IMR-90 (cell line): ENCODE measurements around the gene TTC31. TPM values are rescaled to one million over a fixed set of nuclear protein-coding genes. Genes with fewer than 3 reads are reported as not detected.

ENCODE experiments used
- ATAC-seq: fragments of 200-7000 bp; cut with Tn5 transposase; 2 replicates; pipeline ENCODE4 v1.9.1; 2020; ENCODE audit warnings: low read depth, mild to moderate bottlenecking, moderate library complexity
- BruUV-seq: library from RNA; stranded (reverse); fragments of 400-500 nt; replicated peaks from 2 replicates; lab custom pipeline; 2021; lab: Mats Ljungman, UMichigan
- CTCF ChIA-PET: fragments of 300-600 bp; formaldehyde crosslinking; extraction: SDS; loops from one replicate; lab custom pipeline; 2021; ENCODE audit warnings: antibody characterized with exemption; lab: Yijun Ruan, JAX
- POLR2A ChIA-PET: fragments of 300-600 bp; sonication (Branson Sonifier 250); formaldehyde crosslinking; loops from one replicate; lab custom pipeline; 2022; ENCODE audit warnings: antibody characterized with exemption; ENCODE audit not compliant: unreplicated experiment; lab: Charles Lee
- DNase-seq: peaks from one replicate; pipeline ENCODE4 v3.0.0; 2013
- H2AFZ ChIP-seq: replicated peaks from 2 replicates; pipeline ENCODE3; 2013; ENCODE audit warnings: low read length, mild to moderate bottlenecking; ENCODE audit not compliant: poor library complexity
- H2AK5ac ChIP-seq: 2 replicates; pipeline ENCODE4 v1.6.1; 2013; ENCODE audit warnings: low read depth, low read length, inconsistent platforms
- H2AK9ac ChIP-seq: replicated peaks from 2 replicates; pipeline ENCODE3; 2013; ENCODE audit warnings: mild to moderate bottlenecking, low read depth, low read length, moderate library complexity; ENCODE audit not compliant: poor library complexity
- H2BK120ac ChIP-seq: 2 replicates; pipeline ENCODE4 v1.6.1; 2013; ENCODE audit warnings: low read depth, low read length, inconsistent platforms
- H2BK15ac ChIP-seq: 3 replicates; pipeline ENCODE4 v1.6.1; 2013; ENCODE audit warnings: low read depth, low read length, inconsistent platforms
- H2BK20ac ChIP-seq: 2 replicates; pipeline ENCODE4 v1.6.1; 2013; ENCODE audit warnings: low read depth, mild to moderate bottlenecking, inconsistent platforms, low read length, moderate library complexity
- H2BK5ac ChIP-seq: 2 replicates; pipeline ENCODE4 v1.6.1; 2013; ENCODE audit warnings: mild to moderate bottlenecking, low read depth, low read length, inconsistent platforms; ENCODE audit not compliant: poor library complexity, severe bottlenecking
- H3K14ac ChIP-seq: replicated peaks from 2 replicates; pipeline ENCODE4 v1.6.1; 2013; ENCODE audit warnings: low read depth, low read length, inconsistent platforms
- H3K18ac ChIP-seq: 2 replicates; pipeline ENCODE4 v1.6.1; 2013; ENCODE audit warnings: low read depth, low read length, control low read depth
- H3K23ac ChIP-seq: 2 replicates; pipeline ENCODE4 v1.6.1; 2013; ENCODE audit warnings: low read depth, low read length, inconsistent platforms
- H3K27ac ChIP-seq: 2 replicates; pipeline ENCODE4 v1.5.1; 2013; ENCODE audit warnings: mild to moderate bottlenecking, control low read depth, low read length; ENCODE audit not compliant: insufficient read depth
- H3K27me3 ChIP-seq: 2 replicates; pipeline ENCODE4 v1.6.1; 2013; ENCODE audit warnings: low read length; ENCODE audit not compliant: control insufficient read depth, insufficient read depth
- H3K36me3 ChIP-seq: 2 replicates; pipeline ENCODE4 v1.6.1; 2013; ENCODE audit warnings: low read length, mixed read lengths; ENCODE audit not compliant: control insufficient read depth, insufficient read depth
- H3K4ac ChIP-seq: 2 replicates; pipeline ENCODE4 v1.6.1; 2013; ENCODE audit warnings: low read depth, low read length, inconsistent platforms
- H3K4me1 ChIP-seq: 2 replicates; pipeline ENCODE4 v1.6.1; 2013; ENCODE audit warnings: low read length, mixed read lengths; ENCODE audit not compliant: control insufficient read depth, insufficient read depth
- H3K4me2 ChIP-seq: 2 replicates; pipeline ENCODE4 v1.6.1; 2013; ENCODE audit warnings: low read depth, mild to moderate bottlenecking, control low read depth, low read length, moderate library complexity
- H3K4me3 ChIP-seq: 2 replicates; pipeline ENCODE4 v1.5.1; 2013; ENCODE audit warnings: low read depth, mild to moderate bottlenecking, control low read depth, low read length, moderate library complexity; ENCODE audit not compliant: insufficient read depth
- H3K56ac ChIP-seq: 2 replicates; pipeline ENCODE4 v1.6.1; 2013; ENCODE audit warnings: low read length, inconsistent platforms; ENCODE audit not compliant: insufficient read depth; ENCODE audit errors: extremely low read depth
- H3K79me1 ChIP-seq, 2 experiments: 2 replicates each; pipeline ENCODE4 v1.6.1; 2013; ENCODE audit warnings: low read length in 2 of 2, inconsistent platforms in 1 of 2, low read depth in 1 of 2
- H3K9ac ChIP-seq: 2 replicates; pipeline ENCODE4 v1.6.1; 2013; ENCODE audit warnings: low read depth, low read length, control low read depth
- H3K9me1 ChIP-seq: 2 replicates; pipeline ENCODE4 v1.6.1; 2013; ENCODE audit warnings: low read length, inconsistent platforms; ENCODE audit not compliant: insufficient read depth
- H3K9me3 ChIP-seq: 2 replicates; pipeline ENCODE4 v1.6.1; 2013; ENCODE audit warnings: low read length; ENCODE audit not compliant: control insufficient read depth, insufficient read depth
- H4K20me1 ChIP-seq: 2 replicates; pipeline ENCODE4 v1.6.1; 2013; ENCODE audit warnings: low read length, inconsistent platforms; ENCODE audit not compliant: insufficient read depth
- H4K5ac ChIP-seq: 2 replicates; pipeline ENCODE4 v1.6.1; 2013; ENCODE audit warnings: mild to moderate bottlenecking, low read depth, low read length, control low read depth
- H4K8ac ChIP-seq, 2 experiments: 2 replicates each; pipeline ENCODE4 v1.6.1; 2013; ENCODE audit warnings: low read depth in 2 of 2, low read length in 2 of 2, control low read depth in 1 of 2, inconsistent platforms in 1 of 2
- H4K91ac ChIP-seq: 2 replicates; pipeline ENCODE4 v1.6.1; 2013; ENCODE audit warnings: low read depth, low read length, inconsistent platforms; ENCODE audit not compliant: insufficient read depth
- BHLHE40 ChIP-seq: fragments of 150-350 bp; IDR thresholded peaks from 2 replicates; pipeline ENCODE4 v1.6.1; 2016; ENCODE audit warnings: mild to moderate bottlenecking, low read depth, low read length
- CEBPB ChIP-seq: IDR thresholded peaks from 2 replicates; pipeline ENCODE4 v1.6.1; 2012; ENCODE audit warnings: low read depth, low read length, improper control_type of control experiment
- ELK1 ChIP-seq: fragments of 150-350 bp; IDR thresholded peaks from 2 replicates; pipeline ENCODE4 v1.6.1; 2016; ENCODE audit warnings: low read depth, mild to moderate bottlenecking, low read length, moderate library complexity, borderline replicate concordance
- MAZ ChIP-seq: IDR thresholded peaks from 2 replicates; pipeline ENCODE4 v1.6.1; 2012; ENCODE audit warnings: low read depth, mild to moderate bottlenecking, low read length, improper control_type of control experiment, moderate library complexity, borderline replicate concordance
- MXI1 ChIP-seq: IDR thresholded peaks from 2 replicates; pipeline ENCODE4 v1.6.1; 2012; ENCODE audit warnings: low read depth, mild to moderate bottlenecking, low read length, moderate library complexity, borderline replicate concordance
- RAD21 ChIP-seq: IDR thresholded peaks from 2 replicates; pipeline ENCODE4 v1.6.1; 2012; ENCODE audit warnings: low read length, improper control_type of control experiment
- RCOR1 ChIP-seq: IDR thresholded peaks from 2 replicates; pipeline ENCODE4 v1.6.1; 2012; ENCODE audit warnings: mild to moderate bottlenecking, low read length, improper control_type of control experiment; ENCODE audit not compliant: insufficient replicate concordance
- WGBS, 2 experiments: methylation state at CpG; one replicate each; pipeline versions ENCODE4 v1.1.5 to v1.1.7; 2013; ENCODE audit warnings: missing lambda C conversion rate in 2 of 2; ENCODE audit not compliant: insufficient read length in 1 of 2; ENCODE audit errors: extremely low coverage in 2 of 2; 5-methylcytosine and 5-hydroxymethylcytosine counted together
- dilution Hi-C: fragments of 300-500 bp; cut with HindIII; formaldehyde crosslinking; loops from one replicate; pipeline ENCODE4 v1.14.3; 2018; ENCODE audit warnings: low sequenced_read_pairs; ENCODE audit not compliant: unreplicated experiment
- in situ Hi-C: fragments of 300-500 bp; cut with MboI; formaldehyde crosslinking; loops from 3 replicates; pipeline ENCODE4 v1.14.3; 2019; ENCODE audit warnings: low sequenced_read_pairs, inconsistent platforms, mixed read lengths
- intact Hi-C: fragments of 100-400 bp; cut with micrococcal nuclease; formaldehyde crosslinking; loops from 2 replicates; pipeline ENCODE4 v1.10.0; 2022
- polyA plus RNA-seq, 3 experiments: library from polyadenylated mRNA; depleted of rRNA; stranded (reverse); fragments of >200 nt; gene quantifications; 2 replicates each; pipeline ENCODE4 v1.2.3, GENCODE V29; 2012; ENCODE audit warnings: low replicate concordance in 1 of 3
- total RNA-seq: library from RNA; depleted of rRNA; stranded (reverse); fragments of >200 nt; gene quantifications from 2 replicates; pipeline ENCODE4 v1.2.3, GENCODE V29; 2012

Gene TTC31
- total and polyA plus RNA-seq, 2 of the 4 experiments (the other 2 are of a cell fraction), result 6.3 to 18.8 TPM

GRCh38 chr2:74491648-74492544 is 9.0 kb downstream of the TTC31 start:
- no peak overlapping the region for H3K4me2 ChIP-seq
- H3K27me3 ChIP-seq, result no peaks in the 10 kb centered on the region
- no peak overlapping the region for H3K56ac ChIP-seq
- no peak overlapping the region for H3K27ac ChIP-seq
- no peak for DNase-seq
- no peak overlapping the region for H3K14ac ChIP-seq
- no peak overlapping the region for H2AK5ac ChIP-seq
- intact Hi-C loops, result no loop called here
- H3K4me1 ChIP-seq, result peaks cover 5% of the 10 kb centered on the region; the same call in 1 of the 2 replicates
- TF ChIP-seq ELK1 (no peak), RCOR1 (no peak), CEBPB (no peak), BHLHE40 (no peak), MXI1 (no peak), RAD21 (no peak), MAZ (no peak)
- no peak overlapping the region for H4K91ac ChIP-seq
- no peak overlapping the region for H3K4me3 ChIP-seq
- no peak overlapping the region for H3K9ac ChIP-seq
- BruUV-seq, result no TSS peak
- H4K5ac ChIP-seq, result no peak overlapping the region
- no peak overlapping the region for H2BK120ac ChIP-seq
- H3K4ac ChIP-seq, result no peak overlapping the region
- H2AK9ac ChIP-seq, result peak overlapping the region; percentile 48
- in situ Hi-C loops, result loop anchor here (25.0 kb wide), 1 partner anchor 370 kb away; no protein-coding TSS in a partner anchor
- H4K20me1 ChIP-seq, result no peaks in the 10 kb centered on the region; the same call in 1 of the 2 replicates
- peaks cover 13 to 25% of the 10 kb centered on the region in 2 experiments for H3K79me1 ChIP-seq
- no peak overlapping the region for H4K8ac ChIP-seq
- ChIA-PET POLR2A (no interaction called here), CTCF (no interaction called here)
- H3K9me3 ChIP-seq, result no peaks in the 10 kb centered on the region
- 96% methylated on average over 9 of the region's 12 CpGs; no CpG with 5 or more reads in 1 of the 2 experiments for WGBS, 2 experiments
- H3K36me3 ChIP-seq, result peaks cover 45% of the 10 kb centered on the region
- H3K23ac ChIP-seq, result no peak overlapping the region
- no peak overlapping the region for H3K18ac ChIP-seq
- ATAC-seq, result no peak
- H2BK20ac ChIP-seq, result no peak overlapping the region
- H2AFZ ChIP-seq, result no peak overlapping the region
- dilution Hi-C loops, result no loop called here
- no peak overlapping the region for H2BK15ac ChIP-seq
- no peak overlapping the region for H2BK5ac ChIP-seq
- peaks cover 8% of the 10 kb centered on the region; the same call in 1 of the 2 replicates for H3K9me1 ChIP-seq
